ENCODE measurements around the gene ATXN7L1. TPM values are rescaled to one million over a fixed set of nuclear protein-coding genes. Genes with fewer than 3 reads are reported as not detected.

ATXN7L1 gene
- total and polyA plus RNA-seq, 2 of the 8 experiments (the other 6 are each of a cell fraction or from before 2014, with no cell fraction given), result 14.3 to 34.0 TPM

- no peak for FAIRE-seq
- POLR2A ChIA-PET (ENCODE audit: partially characterized antibody), result interaction anchor here (1.7 kb wide), 1 partner anchor 10 kb away, joined by 8 read pairs; no protein-coding TSS in a partner anchor
- no peak overlapping the region for H2BK12ac ChIP-seq (ENCODE audit: low read depth, low read length)
- no peak overlapping the region for H2BK20ac ChIP-seq (ENCODE audit: low read length)
- H4K8ac ChIP-seq (ENCODE audit: extremely low read depth, insufficient read depth, low read length), result no peak overlapping the region
- H4K20me1 ChIP-seq (replicated peaks in 1 of 2; ENCODE audit: control insufficient read depth in 1 of 2, insufficient read depth in 2 of 2, low read length in 2 of 2), result peaks cover 10 to 31% of the 10 kb centered on the region in 2 experiments
- H3K36me3 ChIP-seq (ENCODE audit: control insufficient read depth in 2 of 4, insufficient read depth in 4 of 4, low read length in 3 of 4), result no peaks in the 10 kb centered on the region; a peak in 1 of 8 replicates
- no peak overlapping the region for H2BK5ac ChIP-seq (ENCODE audit: low read depth, low read length)
- peaks cover 2% of the 10 kb centered on the region for H3K79me1 ChIP-seq (ENCODE audit: low read depth, low read length)
- H4K5ac ChIP-seq (ENCODE audit: insufficient read length, low read depth, low read length), result no peak overlapping the region
- H3K9me3 ChIP-seq (ENCODE audit: insufficient read depth in 2 of 2, low read depth in 1 of 2, low read length in 1 of 2), result no peaks in the 10 kb centered on the region
- no peak for DNase-seq (ENCODE audit: low read depth in 1 of 2, low spot score in 2 of 2)
- no peak overlapping the region for H3K27ac ChIP-seq (ENCODE audit: low read depth, low read length)
- peaks cover 12 to 21% (median 21%) of the 10 kb centered on the region in 4 experiments for H3K4me1 ChIP-seq (replicated peaks in 1 of 4; ENCODE audit: control insufficient read depth in 3 of 4, insufficient read depth in 4 of 4, low read length in 3 of 4)
- no peak overlapping the region for H3K56ac ChIP-seq (replicated peaks; ENCODE audit: insufficient read length, low read depth, low read length)
- H3K18ac ChIP-seq (ENCODE audit: extremely low read depth, low read length), result no peak overlapping the region
- no peak overlapping the region for H3K4me3 ChIP-seq (ENCODE audit: extremely low read depth in 1 of 4, insufficient read depth in 2 of 4, low read depth in 3 of 4, low read length in 4 of 4)
- 0 out of 2 replicates have a peak overlapping the region, but pooled peaks have one; percentile 66 for H2BK15ac ChIP-seq (ENCODE audit: low read length)
- H3K23ac ChIP-seq (ENCODE audit: insufficient read length), result no peak overlapping the region
- peaks cover 0 to 23% (median 11%) of the 10 kb centered on the region in 4 experiments; a peak in 5 of 7 replicates for H3K27me3 ChIP-seq (replicated peaks in 1 of 4; ENCODE audit: control insufficient read depth in 3 of 4, extremely low read depth in 1 of 4, insufficient read depth in 3 of 4, low read length in 3 of 4)
- CTCF ChIA-PET (ENCODE audit: partially characterized antibody), result interaction anchor here (0.6 to 1.1 kb wide), 2 partner anchors 92 to 185 kb away, joined by 4 to 6 read pairs; no protein-coding TSS in a partner anchor
- WGBS, 2 experiments (ENCODE audit: extremely low coverage in 1 of 2, insufficient coverage in 1 of 2, insufficient read length in 1 of 2, insufficient replicate concordance in 2 of 2, low coverage in 1 of 2, low lambda C conversion rate in 2 of 2, missing lambda C conversion rate in 1 of 2), result 92% methylated on average over 8 of the region's 8 CpGs; no CpG with 5 or more reads in 1 of the 2 experiments
- H3K23me2 ChIP-seq (ENCODE audit: low read depth, low read length), result peaks cover 4% of the 10 kb centered on the region; the same call in 1 of the 2 replicates
- H4K91ac ChIP-seq (replicated peaks; ENCODE audit: insufficient read length, low read length), result no peak overlapping the region
- H3K9ac ChIP-seq (replicated peaks in 1 of 4; ENCODE audit: extremely low read depth in 1 of 4, low read depth in 3 of 4, low read length in 3 of 4), result no peak overlapping the region
- H3K4ac ChIP-seq (replicated peaks; ENCODE audit: insufficient read length, low read depth, low read length), result no peak overlapping the region
- no peak overlapping the region for H3K4me2 ChIP-seq (ENCODE audit: insufficient read depth in 1 of 2, low read depth in 2 of 2, low read length in 2 of 2)
- peaks cover 0 to 15% of the 10 kb centered on the region in 2 experiments; a peak in 3 of 4 replicates for H3K79me2 ChIP-seq (ENCODE audit: control insufficient read depth in 1 of 2, insufficient read depth in 2 of 2, low read length in 2 of 2)
- H2AK5ac ChIP-seq (ENCODE audit: low read depth, low read length), result no peak overlapping the region
- no peak overlapping the region for H3K14ac ChIP-seq (ENCODE audit: insufficient read length)
- no peak overlapping the region for H2AFZ ChIP-seq (ENCODE audit: low read length)
- H2BK120ac ChIP-seq (replicated peaks; ENCODE audit: low read depth, low read length), result no peak overlapping the region
- TF ChIP-seq ZNF274 (IDR thresholded peaks at IDR 0.05; ENCODE audit: borderline replicate concordance, extremely low read depth, low read length), result no peak
- TF ChIP-seq USF2 (IDR thresholded peaks at IDR 0.05; ENCODE audit: low read length), result no peak
- TF ChIP-seq TEAD4 (IDR thresholded peaks at IDR 0.05; ENCODE audit: low read depth, low read length), result no peak
- no peak for TF ChIP-seq CHD2 (IDR thresholded peaks at IDR 0.05; ENCODE audit: low read length)
- no peak for TF ChIP-seq SIX5 (IDR thresholded peaks at IDR 0.05; ENCODE audit: low read depth, low read length)
- TF ChIP-seq TCF12 (IDR thresholded peaks at IDR 0.05; ENCODE audit: low read depth, low read length), result no peak
- TF ChIP-seq RAD21 (IDR thresholded peaks at IDR 0.05 in 1 of 2, conservative IDR thresholded peaks at IDR 0.05 in 1 of 2; ENCODE audit: low read depth in 2 of 2, low read length in 2 of 2), result no peak
- TF ChIP-seq CREB1 (IDR thresholded peaks at IDR 0.05), result no peak
- TF ChIP-seq BACH1 (IDR thresholded peaks at IDR 0.05; ENCODE audit: low read length), result no peak
Observed at GRCh38 chr7:105840981-105841749, 35.2 kb downstream of the ATXN7L1 start.

Data from H1 (cell line).